Stimulated activated naive CD8-positive, alpha-beta T cell treated with anti-CD3 and anti-CD28 coated beads, Interleukin-15, Interleukin-2, amounts not matched to agents 100 U/mL and 50 U/mL, for 24 hours (primary cell): ENCODE measurements around the gene CD27.
"Not testable (repeated sequence)": the region's sequence is repeated elsewhere in the genome, so short reads cannot be mapped to it uniquely, and the experiment has no call there.

ENCODE experiments used
- ATAC-seq: fragments of 150-1000 bp; cut with Tn5 transposase; one replicate; pipeline ENCODE4 v1.10.0; 2021
- DNase-seq: peaks from one replicate; pipeline ENCODE4 v3.0.0; 2021

CD27 gene

GRCh38 chr12:6444704-6445688 lies at the start of gene CD27:
Gene CD27, plus strand, starts transcription at chr12:6444955. Its CDS starts 141 bp downstream, at chr12:6445096.
- ATAC-seq (peak; percentile 5), DNase-seq (peak; percentile 51)

GRCh38 chr12:6396031-6396430 lies 48.7 kb upstream of the CD27 start:
- DNase-seq (no peak), ATAC-seq (no peak)

DNA sequence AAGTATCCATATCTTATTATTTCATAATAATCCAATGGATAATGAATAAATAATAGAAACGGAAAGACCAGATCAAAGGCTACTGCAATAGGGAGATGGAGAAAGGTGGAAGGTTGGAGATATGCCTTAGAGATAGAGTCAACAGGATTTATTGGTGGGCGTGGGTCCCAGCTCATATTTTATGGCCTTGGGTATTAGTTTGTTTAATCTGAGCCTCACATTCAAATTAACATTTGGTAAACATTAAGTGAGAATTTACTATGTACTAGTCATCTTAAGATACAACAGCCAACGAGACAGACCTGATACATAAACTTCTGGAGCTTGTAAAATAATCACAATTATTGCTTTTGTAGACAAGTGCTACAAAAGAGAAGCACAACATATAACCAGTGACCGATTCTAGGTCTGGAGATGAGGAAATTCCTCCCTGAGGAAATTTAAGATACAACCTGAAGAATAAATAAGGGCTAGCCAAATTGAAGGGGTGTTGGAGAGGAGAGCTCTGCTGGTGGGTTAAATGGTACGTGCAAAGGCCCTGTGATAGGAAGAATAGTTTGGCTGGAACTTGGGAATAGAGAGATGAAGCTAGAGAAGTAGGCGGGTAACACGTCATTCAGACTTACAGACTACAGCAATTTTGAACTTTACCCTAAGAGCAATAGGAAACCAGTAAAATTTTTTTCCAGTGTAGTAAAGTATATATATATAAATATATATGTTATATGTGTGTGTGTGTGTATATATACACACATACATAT lies 44.7 kb upstream of the CD27 start:
- no peak for DNase-seq

GRCh38 chr12:6404390-6404789 lies 40.4 kb upstream of the CD27 start:
- DNase-seq, result no peak

More for the DNA sequence above, 44.7 kb upstream of the CD27 start:
- ATAC-seq, result no peak

DNA sequence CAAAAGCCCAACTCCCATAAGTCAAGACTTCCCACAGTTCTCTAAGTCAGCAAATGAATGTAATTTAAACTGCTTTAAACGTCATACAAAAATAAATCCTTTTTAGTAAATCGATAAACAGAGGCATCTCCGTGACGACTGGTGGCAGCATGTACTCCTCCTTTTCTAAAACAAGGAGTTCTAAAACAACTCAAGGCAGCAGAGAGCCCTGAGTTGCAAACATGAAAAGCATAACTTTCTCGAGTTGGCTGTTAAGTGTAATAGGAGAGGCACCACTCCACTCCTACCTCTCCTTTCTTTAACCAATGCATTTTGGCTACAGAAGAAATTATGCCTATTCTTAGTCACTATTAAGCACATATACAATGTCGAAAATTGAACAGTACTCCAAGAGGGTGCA lies 38.8 kb upstream of the CD27 start:
- DNase-seq (no peak), ATAC-seq (no peak)

More at GRCh38 chr12:6404390-6404789, 40.4 kb upstream of the CD27 start:
- ATAC-seq, result no peak

DNA sequence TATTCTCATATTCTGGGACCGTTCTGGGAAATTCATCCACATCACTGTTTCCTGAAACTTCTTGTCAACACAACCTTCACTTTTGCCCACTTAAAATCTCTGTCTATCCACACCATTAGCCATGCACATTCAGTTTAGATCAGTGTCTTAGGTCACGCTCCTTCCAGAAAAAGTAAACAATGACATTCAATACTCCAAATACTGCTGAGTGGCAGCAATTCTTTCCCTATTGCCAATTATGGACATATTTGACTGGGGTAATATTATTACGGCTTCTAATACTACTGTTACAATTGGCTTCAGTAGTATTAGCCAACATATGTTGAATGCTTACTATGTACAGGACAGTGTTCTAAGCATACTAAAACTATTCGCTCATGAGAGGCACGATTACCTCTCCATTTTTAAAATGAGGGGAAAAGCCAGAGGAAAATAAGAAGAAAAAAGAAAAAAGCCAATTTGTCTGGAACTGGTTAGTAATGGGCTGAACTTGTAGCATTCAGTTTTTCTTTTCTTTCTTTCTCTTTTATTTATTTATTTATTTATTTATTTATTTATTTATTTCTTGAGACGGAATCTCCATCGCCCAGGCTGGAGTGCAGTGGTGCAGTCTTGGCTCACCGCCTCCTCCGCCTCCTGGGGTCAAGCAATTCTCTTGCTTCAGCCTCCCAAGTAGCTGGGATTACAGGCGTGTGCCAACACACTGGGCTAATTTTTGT lies 37.4 kb upstream of the CD27 start:
- no peak for ATAC-seq
- no peak for DNase-seq

DNA sequence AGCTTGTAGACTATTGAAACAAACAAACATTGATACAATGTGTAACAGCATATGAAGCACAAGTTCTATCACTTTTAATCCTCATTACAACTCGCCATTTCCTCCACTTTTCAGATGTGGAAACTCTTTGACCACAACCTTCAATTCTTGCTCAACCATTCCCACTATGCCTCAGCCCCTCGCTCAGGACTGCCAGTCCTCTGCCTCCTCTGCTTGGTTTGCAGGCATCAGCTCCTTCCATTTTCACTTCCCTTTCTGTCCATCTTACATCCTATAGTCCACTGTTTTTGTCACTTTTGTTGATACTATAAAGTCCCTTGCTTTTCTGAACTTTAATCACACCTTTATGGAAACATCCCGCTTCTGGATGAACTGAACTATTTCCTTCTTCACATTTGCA lies 28.2 kb upstream of the CD27 start:
- DNase-seq (no peak), ATAC-seq (peak; percentile 61)

GRCh38 chr12:6418796-6419195 lies 26.0 kb upstream of the CD27 start:
- no peak for ATAC-seq

GRCh38 chr12:6420364-6420763 lies 24.4 kb upstream of the CD27 start:
- ATAC-seq, result no peak

More at GRCh38 chr12:6418796-6419195, 26.0 kb upstream of the CD27 start:
- no peak for DNase-seq

GRCh38 chr12:6423267-6424007 lies 21.3 kb upstream of the CD27 start:
- DNase-seq (peak; percentile 76), ATAC-seq (peak; percentile 55)

More at GRCh38 chr12:6420364-6420763, 24.4 kb upstream of the CD27 start:
- no peak for DNase-seq

GRCh38 chr12:6424008-6424347 lies 20.8 kb upstream of the CD27 start:
- peak; percentile 19 for DNase-seq
- no peak for ATAC-seq

DNA sequence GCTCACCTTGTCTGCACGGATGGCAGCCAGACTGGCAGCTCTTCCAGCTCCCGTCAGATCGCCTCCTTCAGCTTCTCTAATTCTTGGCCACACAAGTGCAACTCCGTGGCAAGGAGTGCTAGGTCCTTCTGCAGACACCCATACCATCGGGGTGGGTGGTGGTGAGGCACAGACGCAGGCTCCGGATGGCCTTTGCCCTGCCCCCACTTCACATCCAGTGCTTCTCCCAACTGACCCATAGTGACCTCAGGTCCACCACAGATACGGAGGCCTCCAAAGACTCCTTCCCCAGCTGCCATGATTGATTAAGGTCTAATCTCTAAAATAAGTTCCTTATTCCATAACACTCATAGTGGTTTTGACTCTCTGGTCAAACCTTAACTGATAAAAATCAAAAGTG lies 19.9 kb upstream of the CD27 start:
- ATAC-seq, result no peak

GRCh38 chr12:6425590-6426531 lies 18.9 kb upstream of the CD27 start:
- ATAC-seq (no peak), DNase-seq (peak; percentile 60)

More for the DNA sequence above, 19.9 kb upstream of the CD27 start:
- peak; percentile 29 for DNase-seq

DNA sequence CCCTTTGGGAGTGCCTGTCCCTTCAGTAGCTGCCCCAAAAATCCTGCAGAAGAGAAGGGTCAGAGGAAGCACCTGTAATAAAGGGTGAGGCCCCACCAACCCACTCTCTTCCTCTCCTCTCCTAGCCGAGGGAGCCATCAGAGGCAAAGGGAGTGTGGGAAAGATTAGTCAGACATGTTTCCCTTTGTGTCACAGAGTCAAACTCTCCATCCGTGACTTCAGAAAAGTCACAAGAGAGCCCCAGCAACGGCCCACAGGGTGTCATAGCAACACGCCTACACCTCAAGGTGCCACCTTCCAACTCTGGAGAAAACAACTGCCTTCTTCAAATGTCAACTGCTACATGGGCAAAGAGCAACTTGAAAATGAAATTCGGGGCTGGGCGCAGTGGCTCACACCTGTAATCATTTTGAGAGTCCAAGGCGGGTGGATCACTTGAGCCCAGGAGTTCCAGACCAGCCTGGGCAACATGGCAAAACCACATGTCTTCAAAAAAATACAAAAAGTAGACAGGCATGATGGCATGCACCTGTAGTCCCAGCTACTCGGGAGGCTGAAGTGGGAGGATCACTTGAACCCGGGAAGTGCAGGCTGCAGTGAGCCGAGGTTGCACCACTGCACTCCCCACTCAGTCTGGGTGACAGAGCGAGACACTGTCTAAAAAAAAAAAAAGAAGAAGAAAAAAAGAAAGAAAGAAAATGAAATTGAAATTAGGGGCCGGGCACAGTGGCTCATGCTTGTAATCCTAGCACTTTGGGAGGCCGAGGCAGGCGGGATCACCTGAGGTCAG lies 17.7 kb upstream of the CD27 start:
- DNase-seq (peak; percentile 93), ATAC-seq (peak; percentile 84)

GRCh38 chr12:6427796-6428195 lies 17.0 kb upstream of the CD27 start:
- not testable (repeated sequence) for ATAC-seq
- DNase-seq, result peak; percentile 5

- ATAC-seq, result no peak
Observed at GRCh38 chr12:6428326-6428725, 16.4 kb upstream of the CD27 start.

GRCh38 chr12:6430124-6430989 lies 14.4 kb upstream of the CD27 start:
- DNase-seq (peak; percentile 76), ATAC-seq (peak; percentile 15)

More at GRCh38 chr12:6428326-6428725, 16.4 kb upstream of the CD27 start:
- no peak for DNase-seq

- DNase-seq (peak; percentile 7), ATAC-seq (no peak)
Observed at GRCh38 chr12:6432991-6433390, 11.8 kb upstream of the CD27 start.
